Tibial nerve (tissue), 4 donors: ENCODE results near the gene GNG12.

Source experiments
- EP300 ChIP-seq, 2 donors: sonication (generic); formaldehyde crosslinking; IDR thresholded peaks; one replicate each; pipeline ENCODE4 v1.6.1; 2017; ENCODE audit warnings: antibody characterized with exemption in 2 of 2, mild to moderate bottlenecking in 1 of 2
- POLR2A ChIP-seq, 2 donors: fragments of 450-650 bp; IDR thresholded peaks; one replicate each; pipeline ENCODE4 v1.6.1; 2017; ENCODE audit warnings: antibody characterized with exemption in 2 of 2, mild to moderate bottlenecking in 2 of 2, moderate library complexity in 2 of 2
- TF ChIP-seq, protein P1 (sequence below), 5 experiments: fragments of 200-600 bp in 3 of 5; fragments of 450-650 bp in 2 of 5; sonication (generic) in 3 of 5; IDR thresholded peaks; one replicate each; pipeline ENCODE4 v1.5.1; 2016 to 2019; ENCODE audit warnings: antibody characterized with exemption in 5 of 5, mild to moderate bottlenecking in 3 of 5, moderate library complexity in 2 of 5

DNA sequence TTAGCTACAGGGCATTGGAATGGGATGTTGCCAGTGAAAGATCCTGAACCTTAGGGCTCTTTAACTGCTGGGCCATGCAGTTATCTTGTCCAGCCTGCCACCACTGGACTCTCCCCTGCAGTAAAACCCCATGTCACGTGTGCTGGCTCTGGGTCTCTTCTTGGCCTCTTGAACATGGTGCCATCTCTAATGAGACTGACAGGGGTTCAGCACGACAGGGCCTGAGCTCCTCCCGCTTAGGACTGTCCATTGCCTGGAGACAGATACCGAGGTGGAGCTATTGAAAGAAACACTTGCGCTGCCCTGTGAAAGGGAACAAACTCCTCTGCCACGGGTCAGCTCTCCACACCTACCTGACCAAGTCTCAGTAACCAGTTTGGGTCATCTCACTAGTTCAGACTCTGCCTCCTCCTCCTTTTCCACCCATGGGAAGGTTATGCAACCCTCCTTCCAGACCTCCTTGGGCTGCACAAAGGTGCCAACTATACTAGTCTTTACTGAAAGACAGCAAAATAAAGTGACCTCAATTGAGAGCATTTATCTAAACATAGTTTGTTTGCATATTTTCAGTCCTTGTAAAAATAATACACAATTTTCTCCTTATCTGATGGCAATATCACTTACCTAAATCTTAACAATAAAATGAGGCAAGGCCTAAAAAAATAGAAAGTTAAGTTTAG is 66.0 kb downstream of the GNG12 start:
- TF ChIP-seq, protein P1, sequence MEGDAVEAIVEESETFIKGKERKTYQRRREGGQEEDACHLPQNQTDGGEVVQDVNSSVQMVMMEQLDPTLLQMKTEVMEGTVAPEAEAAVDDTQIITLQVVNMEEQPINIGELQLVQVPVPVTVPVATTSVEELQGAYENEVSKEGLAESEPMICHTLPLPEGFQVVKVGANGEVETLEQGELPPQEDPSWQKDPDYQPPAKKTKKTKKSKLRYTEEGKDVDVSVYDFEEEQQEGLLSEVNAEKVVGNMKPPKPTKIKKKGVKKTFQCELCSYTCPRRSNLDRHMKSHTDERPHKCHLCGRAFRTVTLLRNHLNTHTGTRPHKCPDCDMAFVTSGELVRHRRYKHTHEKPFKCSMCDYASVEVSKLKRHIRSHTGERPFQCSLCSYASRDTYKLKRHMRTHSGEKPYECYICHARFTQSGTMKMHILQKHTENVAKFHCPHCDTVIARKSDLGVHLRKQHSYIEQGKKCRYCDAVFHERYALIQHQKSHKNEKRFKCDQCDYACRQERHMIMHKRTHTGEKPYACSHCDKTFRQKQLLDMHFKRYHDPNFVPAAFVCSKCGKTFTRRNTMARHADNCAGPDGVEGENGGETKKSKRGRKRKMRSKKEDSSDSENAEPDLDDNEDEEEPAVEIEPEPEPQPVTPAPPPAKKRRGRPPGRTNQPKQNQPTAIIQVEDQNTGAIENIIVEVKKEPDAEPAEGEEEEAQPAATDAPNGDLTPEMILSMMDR (IDR thresholded peaks at IDR 0.05): no peak
- no peak for TF ChIP-seq EP300 (IDR thresholded peaks at IDR 0.05)
- TF ChIP-seq POLR2A (IDR thresholded peaks at IDR 0.05): no peak
